Skeletal muscle cell (primary cell): Measurements from ENCODE around the gene SSBP2.
"Not testable (repeated sequence)": the region's sequence is repeated elsewhere in the genome, so short reads cannot be mapped to it uniquely, and the experiment has no call there.

Source experiments
- DNase-seq: peaks from one replicate; pipeline ENCODE4 v3.0.0-alpha.2; 2010; ENCODE audit warnings: low read depth
- H3K4me3 ChIP-seq: 2 replicates; pipeline ENCODE4 v1.5.1; 2011; ENCODE audit warnings: low read depth, mild to moderate bottlenecking, control low read depth, low read length, moderate library complexity

SSBP2 gene

DNA sequence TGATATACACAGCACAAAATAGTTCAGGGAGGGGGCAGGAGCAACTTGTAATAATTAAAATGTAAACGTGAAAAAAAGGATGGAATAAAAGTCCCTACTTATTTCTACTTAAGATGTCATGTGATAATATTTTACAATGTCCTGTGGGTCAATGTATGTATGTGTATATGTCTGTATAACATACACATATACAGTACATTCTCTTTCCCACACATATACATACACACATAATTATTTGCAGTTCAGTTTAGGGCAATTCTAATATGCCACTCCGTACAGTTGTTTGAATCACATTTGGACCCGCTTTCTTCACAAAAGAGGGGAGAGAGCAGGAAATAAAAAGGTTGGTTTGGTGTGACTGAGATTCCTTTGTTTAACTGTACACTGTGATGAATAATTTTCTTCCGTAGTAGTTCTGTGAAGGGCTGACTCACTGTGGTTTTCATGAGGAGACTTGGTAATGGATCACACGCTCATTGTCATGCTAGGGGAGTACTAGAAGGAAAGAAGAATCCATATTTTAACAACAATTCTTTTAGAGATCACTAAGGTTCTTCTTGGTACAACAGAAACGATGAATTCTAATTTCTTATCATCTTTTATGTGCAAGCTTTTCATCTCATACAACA, 330.7 kb downstream of the SSBP2 start:
- peak; percentile 73 for DNase-seq
- H3K4me3 ChIP-seq: no peak overlapping the region

DNA sequence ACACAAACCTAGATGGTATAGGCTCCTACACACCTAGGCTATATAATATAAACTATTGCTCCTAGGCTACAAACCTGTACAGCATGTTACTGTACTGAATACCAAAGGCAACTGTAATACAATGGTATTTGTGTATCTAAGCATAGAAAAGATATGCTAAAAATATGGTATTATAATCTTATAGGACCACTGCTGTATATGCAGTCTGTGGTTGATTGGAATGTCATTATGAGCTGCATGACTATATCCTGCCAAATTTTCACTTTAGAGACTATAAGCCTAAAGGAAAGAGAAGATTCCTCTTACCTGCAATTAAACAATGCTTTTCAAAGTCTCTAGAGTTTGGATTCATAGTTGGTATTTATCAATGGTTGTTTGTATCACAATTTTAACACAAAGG, 332.3 kb downstream of the SSBP2 start:
- no peak for DNase-seq

GRCh38 chr5:81417052-81417451, 333.8 kb downstream of the SSBP2 start:
- no peak for DNase-seq
- no peak overlapping the region for H3K4me3 ChIP-seq

More for the DNA sequence above, 332.3 kb downstream of the SSBP2 start:
- H3K4me3 ChIP-seq: no peak overlapping the region

DNA sequence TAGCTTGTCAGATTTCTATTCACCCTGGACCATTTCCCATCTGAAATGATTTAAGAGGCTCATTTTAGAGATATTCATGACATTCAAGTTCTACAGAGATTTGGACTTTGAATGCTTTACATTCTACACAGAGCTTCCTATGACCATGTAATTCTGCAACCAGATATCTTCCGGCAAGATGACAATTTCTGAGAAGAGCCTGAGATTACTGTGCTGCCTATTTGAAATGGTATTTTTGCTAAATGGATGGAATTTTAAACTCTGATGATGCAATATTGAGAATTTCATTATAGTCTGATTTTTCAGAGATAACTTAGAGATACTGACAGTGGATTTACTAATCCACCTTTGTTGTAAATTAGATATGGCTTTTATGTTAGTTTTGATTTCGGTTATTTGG, 341.0 kb downstream of the SSBP2 start:
- no peak overlapping the region for H3K4me3 ChIP-seq
- no peak for DNase-seq

DNA sequence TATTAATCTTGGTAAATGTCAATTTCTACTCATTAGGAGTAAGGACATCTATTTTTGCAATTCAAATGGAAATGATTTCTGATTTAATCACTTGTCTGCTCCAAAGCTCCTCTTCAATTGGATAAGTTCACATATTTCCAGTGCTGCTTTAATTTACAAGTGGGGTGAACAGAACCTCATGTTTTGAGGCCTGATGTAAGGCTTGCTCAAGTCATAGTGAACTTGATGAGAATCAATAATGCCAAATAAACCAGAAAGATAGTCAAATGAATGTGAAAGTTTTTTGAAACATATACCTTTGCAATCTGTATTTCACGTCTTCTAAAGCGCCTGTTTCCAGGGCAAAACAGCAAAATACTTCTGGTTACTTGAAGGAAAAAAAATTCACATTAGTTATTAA, 341.5 kb downstream of the SSBP2 start:
- DNase-seq: no peak
- H3K4me3 ChIP-seq: no peak overlapping the region

- no peak for DNase-seq
- H3K4me3 ChIP-seq: no peak overlapping the region
Measured at GRCh38 chr5:81408496-81408895, 342.4 kb downstream of the SSBP2 start.

DNA sequence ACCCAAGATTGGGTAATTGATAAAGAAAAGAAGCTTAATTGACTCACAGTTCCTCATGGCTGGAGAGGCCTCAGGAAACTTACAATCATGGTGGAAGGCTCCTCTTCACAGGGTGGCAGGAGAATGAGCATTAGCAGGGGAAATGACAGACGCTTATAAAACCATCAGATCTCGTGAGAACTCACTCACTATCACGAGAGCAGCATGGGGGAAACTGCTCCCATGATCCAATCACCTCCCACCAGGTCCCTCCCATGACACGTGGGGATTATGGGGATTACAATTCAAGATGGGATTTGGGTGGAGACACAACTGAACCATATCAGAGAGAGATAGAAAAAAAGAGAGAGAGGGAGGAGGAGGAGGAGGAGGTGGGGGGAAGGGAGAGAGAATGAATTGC, 343.1 kb downstream of the SSBP2 start:
- DNase-seq, H3K4me3 ChIP-seq: not testable (repeated sequence)

DNA sequence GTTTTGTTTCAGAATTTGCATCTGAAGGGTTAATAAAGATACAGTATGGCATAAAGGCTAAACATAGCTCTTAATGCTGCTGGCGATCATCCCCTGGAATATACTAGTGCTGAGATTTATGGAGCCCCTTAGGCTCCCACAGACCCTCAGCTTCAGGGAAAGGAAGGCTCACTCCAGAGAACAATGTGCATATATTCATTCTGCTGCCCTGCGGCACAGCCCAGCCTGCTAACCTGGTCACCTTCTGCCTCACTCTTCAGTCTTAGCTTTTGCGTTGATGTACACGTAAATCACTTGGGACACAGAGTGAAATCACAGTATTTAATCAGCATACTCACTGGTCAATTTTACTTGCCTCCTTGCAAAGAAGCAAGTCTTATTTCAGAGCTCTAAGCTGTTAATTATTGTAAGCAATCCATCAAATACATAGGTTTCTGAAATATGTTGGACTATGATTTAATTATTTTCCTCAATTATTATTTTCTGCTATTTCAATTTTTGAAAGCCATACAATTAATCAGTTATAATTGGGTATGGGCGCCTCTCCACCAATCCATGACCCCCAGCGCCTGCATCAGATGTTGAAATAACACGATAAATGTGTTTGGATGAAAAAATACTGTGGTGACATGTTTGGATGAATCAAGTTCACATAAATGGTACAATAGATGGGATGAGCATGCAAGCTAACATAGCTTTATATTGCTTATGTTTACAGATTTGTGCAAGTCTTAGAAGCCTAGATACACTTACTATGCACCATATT, 345.6 kb downstream of the SSBP2 start:
- DNase-seq: no peak
- H3K4me3 ChIP-seq: no peak overlapping the region

- no peak for DNase-seq
- no peak overlapping the region for H3K4me3 ChIP-seq
Measured at GRCh38 chr5:81402192-81402930, 348.5 kb downstream of the SSBP2 start.

DNA sequence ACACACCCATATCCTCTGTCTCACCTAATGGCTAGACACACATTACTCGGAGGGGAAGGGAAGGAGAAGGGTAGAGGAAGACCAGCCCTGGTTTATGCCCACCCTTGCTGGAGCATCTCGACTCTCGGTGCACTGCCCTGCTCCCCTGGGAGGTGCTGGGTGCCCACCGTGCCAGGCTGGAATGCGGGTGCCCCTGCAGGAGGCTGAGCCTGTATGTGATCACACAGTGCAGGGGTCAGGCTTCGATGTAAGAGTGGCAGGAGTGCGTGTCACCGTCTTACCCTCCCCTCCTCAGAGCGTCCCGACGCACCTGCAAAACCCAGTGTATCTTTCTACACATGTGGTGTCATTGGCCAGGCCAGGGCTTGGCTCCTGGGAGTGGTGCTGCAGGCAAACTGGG, 349.6 kb downstream of the SSBP2 start:
- H3K4me3 ChIP-seq: no peak overlapping the region
- DNase-seq: no peak

DNA sequence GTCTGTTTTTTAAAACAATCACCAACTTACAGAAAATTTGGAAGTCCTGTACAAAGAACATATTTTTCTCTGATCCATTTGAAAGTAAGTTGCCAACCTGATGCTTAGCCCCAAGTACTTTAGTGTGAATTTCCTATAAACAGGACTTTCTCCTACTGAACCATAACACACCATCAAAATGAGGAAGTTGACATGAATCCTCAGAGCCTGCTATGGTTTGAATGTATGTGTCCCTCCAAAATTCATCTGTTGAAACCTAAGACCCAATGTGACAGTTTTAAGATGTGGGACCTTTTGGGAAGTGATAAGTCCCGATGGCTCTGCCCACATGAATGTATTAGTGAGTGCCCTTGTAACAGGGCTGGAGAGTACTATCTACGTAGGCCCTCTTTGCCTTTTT, 350.5 kb downstream of the SSBP2 start:
- no peak overlapping the region for H3K4me3 ChIP-seq

GRCh38 chr5:81398741-81399140, 352.2 kb downstream of the SSBP2 start:
- no peak overlapping the region for H3K4me3 ChIP-seq
- no peak for DNase-seq

More for the DNA sequence above, 350.5 kb downstream of the SSBP2 start:
- DNase-seq: no peak

DNA sequence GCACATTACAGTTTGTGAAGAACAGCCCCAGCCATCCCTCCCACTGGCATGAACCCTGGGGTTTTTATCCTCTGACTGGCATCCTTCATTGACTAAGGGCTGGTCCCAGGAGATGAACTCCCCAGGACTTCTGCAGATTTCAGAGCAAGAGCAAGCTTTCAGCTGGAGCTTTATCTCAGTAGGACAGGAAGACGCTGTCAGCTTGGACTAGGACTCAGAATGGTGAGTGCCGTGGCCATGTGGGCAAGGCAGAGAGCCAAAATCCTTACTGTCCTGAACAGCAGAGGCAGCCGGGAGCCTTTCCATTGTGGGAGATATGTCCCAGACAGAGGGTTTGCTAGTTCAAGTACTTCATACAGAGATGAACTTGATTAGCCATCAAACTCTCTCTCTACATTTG, 353.7 kb downstream of the SSBP2 start:
- H3K4me3 ChIP-seq: no peak overlapping the region
- no peak for DNase-seq

GRCh38 chr5:81395262-81395661, 355.6 kb downstream of the SSBP2 start:
- DNase-seq: no peak
- H3K4me3 ChIP-seq: no peak overlapping the region

DNA sequence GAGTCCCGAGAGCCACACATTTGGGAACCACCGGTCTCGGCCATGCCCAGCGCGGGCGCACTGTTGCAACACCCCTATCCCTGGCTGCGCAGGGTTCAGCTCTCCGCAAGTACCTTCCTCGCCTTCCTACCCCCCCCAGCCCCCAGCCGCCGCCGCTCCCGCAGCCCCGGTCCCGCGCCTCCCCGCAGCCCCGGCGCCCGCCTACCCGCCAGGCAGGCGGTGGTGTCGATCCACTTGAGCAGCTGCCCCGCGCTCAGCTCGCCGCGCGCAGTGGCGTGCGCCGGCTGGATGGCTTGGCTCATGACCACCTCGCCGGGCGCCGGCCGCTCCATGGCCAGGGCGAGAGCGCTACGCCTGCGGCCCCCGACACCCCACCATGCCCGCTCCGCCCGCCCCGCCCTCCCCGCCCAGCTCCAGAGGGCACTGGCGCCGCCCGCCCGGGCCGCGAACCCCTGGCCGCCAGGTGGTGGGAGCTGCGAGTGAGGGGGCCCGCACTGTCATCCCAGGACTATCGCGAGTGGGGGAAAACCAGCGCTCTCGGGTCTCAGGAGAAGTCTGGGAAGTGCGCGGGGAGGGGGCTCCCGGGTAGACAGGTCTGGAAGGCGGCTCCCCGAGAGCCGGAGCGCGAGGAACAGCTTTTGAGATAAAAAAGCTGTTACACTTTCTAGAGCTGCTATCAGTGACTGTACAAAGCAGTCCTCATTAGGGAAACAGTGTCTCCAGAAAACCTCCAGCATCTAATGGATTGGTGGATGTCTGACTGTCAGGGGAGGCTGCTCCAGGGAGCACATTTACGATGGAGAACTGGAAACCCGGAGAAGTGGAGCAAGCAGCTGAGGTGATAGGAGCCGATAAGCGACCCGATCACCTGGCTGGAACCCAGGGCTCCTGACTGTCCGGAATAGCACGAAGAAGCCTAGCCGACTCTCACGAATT, 356.8 kb downstream of the SSBP2 start, which contains the start of gene ACOT12:
Gene ACOT12, minus strand, starts transcription at position 352 of the 936 bp plus-strand sequence. Its CDS starts 20 bp downstream, at position 332.
- no peak for DNase-seq
- H3K4me3 ChIP-seq: peak within 1 kb of the TSS; percentile 44

DNA sequence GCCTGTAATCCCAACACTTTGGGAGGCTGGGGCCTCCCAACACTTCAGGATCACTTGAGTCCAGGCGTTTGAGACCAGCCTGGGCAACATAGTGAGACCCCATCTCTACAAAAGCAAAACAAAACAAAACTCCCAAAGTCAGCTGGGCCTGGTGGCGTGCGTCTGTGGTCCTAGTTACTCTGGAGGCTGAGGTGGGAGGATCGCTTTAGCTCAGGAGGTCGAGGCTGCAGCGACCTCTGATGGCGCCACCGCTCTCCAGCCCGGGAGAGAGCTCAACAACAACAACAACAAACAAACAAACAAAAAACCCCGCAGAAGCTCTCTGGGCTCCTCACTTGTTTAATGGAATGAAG, 357.5 kb downstream of the SSBP2 start:
- peak overlapping the region; percentile 44 for H3K4me3 ChIP-seq
- DNase-seq: no peak

GRCh38 chr5:81389025-81389424, 361.9 kb downstream of the SSBP2 start:
- H3K4me3 ChIP-seq: no peak overlapping the region

GRCh38 chr5:81388169-81388568, 362.7 kb downstream of the SSBP2 start:
- no peak overlapping the region for H3K4me3 ChIP-seq
- no peak for DNase-seq

More at GRCh38 chr5:81389025-81389424, 361.9 kb downstream of the SSBP2 start:
- DNase-seq: no peak

DNA sequence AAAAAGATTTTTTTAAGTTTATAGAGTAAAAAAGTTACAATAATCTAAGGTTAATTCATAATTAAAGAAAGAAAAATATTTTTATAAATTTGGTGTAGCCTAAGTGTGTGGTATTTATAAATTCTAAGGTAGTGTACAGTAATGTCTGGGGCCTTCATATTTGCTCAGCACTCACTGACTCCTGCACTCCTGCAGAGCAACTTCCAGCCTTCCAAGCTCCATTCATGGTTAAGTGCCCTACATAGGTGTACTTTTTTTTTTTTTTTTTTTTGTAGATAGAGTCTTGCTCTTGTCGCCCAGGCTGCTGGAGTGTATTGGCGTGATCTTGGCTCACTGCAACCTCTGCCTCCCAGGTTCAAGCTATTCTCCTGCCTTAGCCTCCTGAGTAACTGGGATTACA, 367.0 kb downstream of the SSBP2 start:
- no peak for DNase-seq
- no peak overlapping the region for H3K4me3 ChIP-seq
